Upper lobe of left lung (tissue), 4 donors: ENCODE data around the gene ARHGAP24.

Experiments used
- CTCF ChIP-seq, 6 experiments: fragments of 450-650 bp in 4 of 6; fragments of 200-600 bp in 2 of 6; sonication (generic) in 2 of 6; IDR thresholded peaks; one replicate each; pipeline ENCODE4 v1.5.1; 2016 to 2019; ENCODE audit warnings: antibody characterized with exemption in 6 of 6
- POLR2A ChIP-seq, 4 donors: fragments of 450-650 bp; IDR thresholded peaks; one replicate each; pipeline ENCODE4 v1.5.1; 2016 to 2017; ENCODE audit warnings: antibody characterized with exemption in 4 of 4, mild to moderate bottlenecking in 2 of 4

- TF ChIP-seq CTCF (IDR thresholded peaks at IDR 0.05) = no peak
- no peak for TF ChIP-seq POLR2A (IDR thresholded peaks at IDR 0.05)
These were observed 276.9 kb downstream of the ARHGAP24 start for GRCh38 chr4:85751866-85752265.
